PC-3 (cell line): ENCODE data around the gene CCDC158.

Experiments
- EZH2 ChIP-seq: fragments of 300-600 bp; sonication (generic); IDR thresholded peaks from one replicate; pipeline ENCODE4 v1.6.1; 2017; ENCODE audit warnings: antibody characterized with exemption, mild to moderate bottlenecking, low read length; ENCODE audit not compliant: unreplicated experiment
- EZH2phosphoT487 ChIP-seq: fragments of 300-600 bp; sonication (generic); IDR thresholded peaks from 2 replicates; pipeline ENCODE4 v1.6.1; 2018; ENCODE audit warnings: mild to moderate bottlenecking, antibody characterized with exemption, low read length, borderline replicate concordance
- TF ChIP-seq, protein P1 (sequence below): fragments of 300-600 bp; sonication (generic); conservative IDR thresholded peaks from 2 replicates; pipeline ENCODE4 v1.5.1; 2017; ENCODE audit warnings: antibody characterized with exemption, low read depth, mild to moderate bottlenecking, low read length

DNA sequence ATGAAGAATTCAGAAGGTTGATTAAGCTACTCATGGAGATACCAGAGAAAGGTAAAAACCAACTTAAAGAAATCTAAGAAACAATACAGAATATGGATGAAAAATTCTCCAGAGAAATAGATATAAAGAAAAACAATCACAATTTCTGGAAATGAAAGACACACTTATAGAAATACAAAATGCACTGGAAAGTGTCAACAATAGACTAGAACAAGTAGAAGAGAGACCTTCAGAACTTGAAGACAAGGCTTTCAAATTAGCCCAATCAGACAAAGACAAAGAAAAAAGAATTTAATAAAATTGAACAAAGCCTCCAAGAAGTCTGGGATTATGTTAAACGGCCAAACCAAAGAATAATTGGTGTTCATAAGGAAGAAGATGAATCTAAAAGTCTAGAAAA is 104.8 kb downstream of the CCDC158 start:
- TF ChIP-seq, protein P1, sequence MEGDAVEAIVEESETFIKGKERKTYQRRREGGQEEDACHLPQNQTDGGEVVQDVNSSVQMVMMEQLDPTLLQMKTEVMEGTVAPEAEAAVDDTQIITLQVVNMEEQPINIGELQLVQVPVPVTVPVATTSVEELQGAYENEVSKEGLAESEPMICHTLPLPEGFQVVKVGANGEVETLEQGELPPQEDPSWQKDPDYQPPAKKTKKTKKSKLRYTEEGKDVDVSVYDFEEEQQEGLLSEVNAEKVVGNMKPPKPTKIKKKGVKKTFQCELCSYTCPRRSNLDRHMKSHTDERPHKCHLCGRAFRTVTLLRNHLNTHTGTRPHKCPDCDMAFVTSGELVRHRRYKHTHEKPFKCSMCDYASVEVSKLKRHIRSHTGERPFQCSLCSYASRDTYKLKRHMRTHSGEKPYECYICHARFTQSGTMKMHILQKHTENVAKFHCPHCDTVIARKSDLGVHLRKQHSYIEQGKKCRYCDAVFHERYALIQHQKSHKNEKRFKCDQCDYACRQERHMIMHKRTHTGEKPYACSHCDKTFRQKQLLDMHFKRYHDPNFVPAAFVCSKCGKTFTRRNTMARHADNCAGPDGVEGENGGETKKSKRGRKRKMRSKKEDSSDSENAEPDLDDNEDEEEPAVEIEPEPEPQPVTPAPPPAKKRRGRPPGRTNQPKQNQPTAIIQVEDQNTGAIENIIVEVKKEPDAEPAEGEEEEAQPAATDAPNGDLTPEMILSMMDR = no peak
- no peak for TF ChIP-seq EZH2phosphoT487
- no peak for TF ChIP-seq EZH2
